ENCODE measurements around the gene ACSF2.

DNA sequence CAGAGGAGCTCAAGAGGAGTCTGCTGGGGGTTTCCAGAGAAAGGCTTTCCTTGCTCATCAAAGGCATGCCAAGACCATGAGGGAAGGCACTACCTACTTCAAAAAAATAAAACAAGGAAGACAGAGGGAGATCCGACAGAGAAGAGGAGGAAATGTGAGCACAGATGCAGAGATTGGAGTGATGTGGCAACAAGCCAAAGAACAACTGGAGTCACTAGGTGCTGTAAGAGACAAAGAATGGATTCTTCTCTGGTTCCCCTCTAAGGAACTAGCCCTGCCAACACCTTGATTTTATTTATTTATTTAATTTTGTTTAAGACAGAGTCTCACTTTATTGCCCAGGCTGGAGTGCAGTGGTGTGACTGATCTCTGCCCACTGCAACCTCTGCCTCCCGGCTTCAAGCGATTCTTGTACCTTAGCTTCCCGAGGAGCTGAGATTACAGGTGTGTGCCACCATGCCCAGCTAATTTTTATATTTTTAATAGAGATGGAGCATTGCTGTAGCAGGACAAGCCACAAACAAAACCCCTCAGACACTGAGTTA is 13.8 kb upstream of the ACSF2 start:
- TF ChIP-seq, protein P1, sequence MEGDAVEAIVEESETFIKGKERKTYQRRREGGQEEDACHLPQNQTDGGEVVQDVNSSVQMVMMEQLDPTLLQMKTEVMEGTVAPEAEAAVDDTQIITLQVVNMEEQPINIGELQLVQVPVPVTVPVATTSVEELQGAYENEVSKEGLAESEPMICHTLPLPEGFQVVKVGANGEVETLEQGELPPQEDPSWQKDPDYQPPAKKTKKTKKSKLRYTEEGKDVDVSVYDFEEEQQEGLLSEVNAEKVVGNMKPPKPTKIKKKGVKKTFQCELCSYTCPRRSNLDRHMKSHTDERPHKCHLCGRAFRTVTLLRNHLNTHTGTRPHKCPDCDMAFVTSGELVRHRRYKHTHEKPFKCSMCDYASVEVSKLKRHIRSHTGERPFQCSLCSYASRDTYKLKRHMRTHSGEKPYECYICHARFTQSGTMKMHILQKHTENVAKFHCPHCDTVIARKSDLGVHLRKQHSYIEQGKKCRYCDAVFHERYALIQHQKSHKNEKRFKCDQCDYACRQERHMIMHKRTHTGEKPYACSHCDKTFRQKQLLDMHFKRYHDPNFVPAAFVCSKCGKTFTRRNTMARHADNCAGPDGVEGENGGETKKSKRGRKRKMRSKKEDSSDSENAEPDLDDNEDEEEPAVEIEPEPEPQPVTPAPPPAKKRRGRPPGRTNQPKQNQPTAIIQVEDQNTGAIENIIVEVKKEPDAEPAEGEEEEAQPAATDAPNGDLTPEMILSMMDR (IDR thresholded peaks at IDR 0.05) = no peak
- TF ChIP-seq POLR2AphosphoS5 (IDR thresholded peaks at IDR 0.05; ENCODE audit: low read depth, low read length) (no peak), TCF7L2 (IDR thresholded peaks at IDR 0.05; ENCODE audit: low read depth, low read length) (no peak)

Measured in Panc1 (cell line).